AG04450 (cell line): Measurements from ENCODE around the gene HRH1. TPM values are rescaled to one million over a fixed set of nuclear protein-coding genes. Genes with fewer than 3 reads are reported as not detected.

Experiments
- CTCF ChIA-PET: fragments of 300-600, 350-600 bp; formaldehyde crosslinking; extraction: SDS; loops from one replicate; lab custom pipeline; 2022; ENCODE audit warnings: antibody characterized with exemption, inconsistent platforms; lab: Charles Lee
- POLR2A ChIA-PET: fragments of 350-600 bp; formaldehyde crosslinking; extraction: SDS; loops from one replicate; lab custom pipeline; 2021; ENCODE audit warnings: antibody characterized with exemption, inconsistent platforms; lab: Yijun Ruan, JAX
- DNase-seq: peaks from one replicate; pipeline ENCODE4 v3.0.0-alpha.2; 2011; ENCODE audit warnings: low read depth, low spot score
- H3K27ac ChIP-seq: one replicate; pipeline ENCODE4 v1.5.1; 2012; ENCODE audit warnings: low read depth, low read length, control low read depth
- H3K27me3 ChIP-seq: one replicate; pipeline ENCODE4 v1.6.0; 2012; ENCODE audit warnings: low read length; ENCODE audit not compliant: control insufficient read depth, insufficient read depth
- H3K4me3 ChIP-seq: 2 replicates; pipeline ENCODE4 v1.5.1; 2011; ENCODE audit warnings: mild to moderate bottlenecking, low read depth, low read length, control low read depth
- H3K9me3 ChIP-seq: 2 replicates; pipeline ENCODE4 v1.5.1; 2012; ENCODE audit warnings: low read length; ENCODE audit not compliant: control insufficient read depth, insufficient read depth
- polyA plus RNA-seq: library from polyadenylated mRNA; depleted of rRNA; stranded (reverse); fragments of >200 nt; gene quantifications from 2 replicates; pipeline ENCODE4 v1.2.3, GENCODE V29; 2011
- TF ChIP-seq, protein P1 (sequence below): IDR thresholded peaks from 2 replicates; pipeline ENCODE4 v1.5.1; 2011; ENCODE audit warnings: low read depth, low read length, control low read depth, inconsistent platforms

Gene HRH1
- polyA plus RNA-seq, 1 experiment = 25.4 TPM

DNA sequence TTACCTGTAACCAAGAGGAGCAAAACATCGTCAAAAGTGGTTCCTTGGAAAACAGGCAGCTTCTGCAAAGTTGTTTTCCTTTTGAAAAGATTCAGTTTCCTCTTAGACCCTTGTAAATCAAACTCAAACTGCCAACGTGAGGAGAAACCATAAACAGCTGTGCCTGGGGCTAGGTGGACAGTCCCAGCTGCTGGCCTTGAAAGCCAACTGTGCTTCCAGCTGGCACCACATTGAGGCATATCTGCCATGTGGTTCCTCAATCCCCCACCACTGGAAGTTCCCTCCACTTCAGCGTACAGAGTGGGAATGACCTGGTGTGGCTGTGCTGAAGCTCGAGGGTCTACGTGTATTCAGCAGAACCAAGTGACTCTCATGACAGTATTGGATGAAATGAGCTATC, 40.9 kb downstream of the HRH1 start:
- TF ChIP-seq, protein P1, sequence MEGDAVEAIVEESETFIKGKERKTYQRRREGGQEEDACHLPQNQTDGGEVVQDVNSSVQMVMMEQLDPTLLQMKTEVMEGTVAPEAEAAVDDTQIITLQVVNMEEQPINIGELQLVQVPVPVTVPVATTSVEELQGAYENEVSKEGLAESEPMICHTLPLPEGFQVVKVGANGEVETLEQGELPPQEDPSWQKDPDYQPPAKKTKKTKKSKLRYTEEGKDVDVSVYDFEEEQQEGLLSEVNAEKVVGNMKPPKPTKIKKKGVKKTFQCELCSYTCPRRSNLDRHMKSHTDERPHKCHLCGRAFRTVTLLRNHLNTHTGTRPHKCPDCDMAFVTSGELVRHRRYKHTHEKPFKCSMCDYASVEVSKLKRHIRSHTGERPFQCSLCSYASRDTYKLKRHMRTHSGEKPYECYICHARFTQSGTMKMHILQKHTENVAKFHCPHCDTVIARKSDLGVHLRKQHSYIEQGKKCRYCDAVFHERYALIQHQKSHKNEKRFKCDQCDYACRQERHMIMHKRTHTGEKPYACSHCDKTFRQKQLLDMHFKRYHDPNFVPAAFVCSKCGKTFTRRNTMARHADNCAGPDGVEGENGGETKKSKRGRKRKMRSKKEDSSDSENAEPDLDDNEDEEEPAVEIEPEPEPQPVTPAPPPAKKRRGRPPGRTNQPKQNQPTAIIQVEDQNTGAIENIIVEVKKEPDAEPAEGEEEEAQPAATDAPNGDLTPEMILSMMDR = no peak
- Histone ChIP-seq H3K4me3 (no peak overlapping the region), H3K27ac (peak overlapping the region; percentile 77), H3K9me3 (peaks cover 3% of the 10 kb centered on the region; the same call in 1 of the 2 replicates), H3K27me3 (no peaks in the 10 kb centered on the region)
- no peak for DNase-seq
- ChIA-PET CTCF (interaction anchor here (1.0 to 3.3 kb wide), 4 partner anchors 11 to 140 kb away, joined by 3 to 15 read pairs (median 7); no protein-coding TSS in a partner anchor), POLR2A (interaction anchor here (0.6 to 3.5 kb wide), 7 partner anchors 10 to 155 kb away, joined by 3 to 20 read pairs (median 4); no protein-coding TSS in a partner anchor)

DNA sequence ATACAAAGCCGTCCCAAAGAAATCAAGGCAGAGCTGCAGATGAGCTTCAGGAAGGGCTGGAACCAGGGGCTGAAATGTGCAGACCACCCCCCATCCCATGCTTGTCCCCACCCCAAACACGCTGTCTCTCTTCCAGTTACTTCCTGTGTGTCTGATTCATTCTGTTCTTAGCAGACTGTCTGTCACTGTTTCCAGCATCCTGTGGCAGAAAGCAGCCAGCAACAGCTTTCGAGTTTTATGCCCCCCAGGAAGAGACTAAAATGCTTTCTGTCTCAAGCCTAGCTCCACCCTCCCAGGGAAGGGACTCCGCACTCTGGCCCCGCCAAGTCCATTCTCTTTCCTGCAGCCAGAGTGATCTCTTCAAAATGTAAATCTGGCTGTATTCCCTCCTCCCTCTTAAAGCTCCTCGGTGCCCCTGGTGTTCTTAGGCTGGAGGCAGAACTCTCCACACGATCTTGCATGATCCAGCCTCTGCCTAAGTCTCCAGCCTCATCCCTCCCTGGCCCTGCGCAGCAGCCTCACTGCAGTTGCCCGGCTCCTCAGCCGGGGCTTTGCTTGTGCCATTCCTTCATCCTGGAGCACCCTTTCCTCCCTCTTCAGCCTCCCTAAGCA, 41.5 kb downstream of the HRH1 start:
- ChIA-PET POLR2A (interaction anchor here (0.7 to 3.5 kb wide), 8 partner anchors 10 to 154 kb away, joined by 3 to 20 read pairs (median 4); no protein-coding TSS in a partner anchor), CTCF (interaction anchor here (1.0 to 3.3 kb wide), 4 partner anchors 12 to 139 kb away, joined by 3 to 15 read pairs (median 7); no protein-coding TSS in a partner anchor)
- DNase-seq = no peak
- TF ChIP-seq, protein P1 = peak; percentile 13; the same call in 1 of the 2 replicates
- Histone ChIP-seq H3K27ac (peak overlapping the region; percentile 77), H3K9me3 (peaks cover 3% of the 10 kb centered on the region; the same call in 1 of the 2 replicates), H3K27me3 (no peaks in the 10 kb centered on the region), H3K4me3 (0 out of 2 replicates have a peak overlapping the region, but pooled peaks have one; percentile 0)

DNA sequence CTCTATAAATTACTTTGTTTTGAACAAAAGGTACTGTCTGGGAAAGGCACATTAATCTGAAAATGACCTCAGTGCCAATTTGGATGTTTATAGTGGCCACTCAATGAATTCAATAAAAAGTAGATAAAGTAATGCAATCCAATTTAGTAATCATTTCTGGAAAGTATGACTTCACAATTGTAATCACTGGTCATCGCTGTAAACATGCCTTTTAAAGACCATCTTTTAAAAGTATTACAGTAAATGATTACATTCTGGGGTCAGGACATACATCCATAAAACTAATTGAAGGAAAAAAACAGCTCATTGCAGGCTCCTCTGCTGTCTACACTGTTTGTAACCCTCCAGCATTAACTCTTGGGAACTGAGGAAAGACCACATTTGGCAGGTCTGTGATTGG, 43.2 kb downstream of the HRH1 start:
- H3K4me3 ChIP-seq = no peak overlapping the region
- ChIA-PET POLR2A (interaction anchor here (0.6 to 3.5 kb wide), 6 partner anchors 11 to 381 kb away, joined by 3 to 20 read pairs (median 4); no protein-coding TSS in a partner anchor), CTCF (interaction anchor here (3.3 kb wide), 1 partner anchor 137 kb away, joined by 15 read pairs; no protein-coding TSS in a partner anchor)
- H3K27me3 ChIP-seq = no peaks in the 10 kb centered on the region
- DNase-seq = no peak
- peak overlapping the region; percentile 77 for H3K27ac ChIP-seq
- TF ChIP-seq, protein P1 = no peak
- no peaks in the 10 kb centered on the region for H3K9me3 ChIP-seq

DNA sequence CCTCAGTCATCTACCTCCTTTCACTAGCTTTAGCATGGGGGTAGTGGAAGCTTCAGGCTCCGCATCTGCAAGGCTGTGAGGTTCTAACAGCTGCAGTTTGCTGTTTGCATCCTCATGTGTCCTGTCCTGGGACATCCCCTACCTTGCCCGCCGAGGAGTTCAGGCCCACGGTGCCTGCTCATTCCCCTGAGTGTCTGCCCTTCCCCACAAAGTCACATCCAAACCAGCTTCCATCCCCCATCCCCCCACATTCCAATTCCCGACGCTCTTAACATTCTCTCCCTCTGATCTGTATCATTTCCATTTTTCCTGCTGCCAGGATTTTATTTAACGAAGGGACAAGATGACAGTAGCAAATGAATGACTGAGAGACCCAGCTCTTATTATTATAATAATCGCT, 43.8 kb downstream of the HRH1 start:
- no peak overlapping the region for H3K4me3 ChIP-seq
- H3K27me3 ChIP-seq = no peaks in the 10 kb centered on the region
- H3K27ac ChIP-seq = peak overlapping the region; percentile 54
- CTCF ChIA-PET = interaction anchor here (3.3 kb wide), 1 partner anchor 137 kb away, joined by 15 read pairs; no protein-coding TSS in a partner anchor
- no peaks in the 10 kb centered on the region for H3K9me3 ChIP-seq
- TF ChIP-seq, protein P1 = no peak
- POLR2A ChIA-PET = interaction anchor here (0.6 to 3.5 kb wide), 6 partner anchors 10 to 381 kb away, joined by 3 to 20 read pairs (median 4); no protein-coding TSS in a partner anchor
- no peak for DNase-seq
